Endothelial cell (in vitro differentiated cells): ENCODE data around the gene KRT31. TPM values are rescaled to one million over a fixed set of nuclear protein-coding genes. Genes with fewer than 3 reads are reported as not detected.
"Not testable (repeated sequence)": the region's sequence is repeated elsewhere in the genome, so short reads cannot be mapped to it uniquely, and the experiment has no call there.

ENCODE experiments used
- DNase-seq: peaks from one replicate; pipeline ENCODE4 v3.0.0; 2021; ENCODE audit warnings: low spot score
- H3K27ac Mint-ChIP-seq: one replicate; pipeline ENCODE4 v1.8.0; 2021; ENCODE audit warnings: mixed read lengths, inconsistent platforms; ENCODE audit not compliant: unreplicated experiment
- H3K27me3 Mint-ChIP-seq: one replicate; pipeline ENCODE4 v1.8.0; 2021; ENCODE audit warnings: mild to moderate bottlenecking, moderate library complexity, mixed read lengths, inconsistent platforms; ENCODE audit not compliant: unreplicated experiment
- H3K36me3 Mint-ChIP-seq: one replicate; pipeline ENCODE4 v1.8.0; 2021; ENCODE audit warnings: mild to moderate bottlenecking, low read depth, mixed read lengths, inconsistent platforms; ENCODE audit not compliant: unreplicated experiment
- H3K4me1 Mint-ChIP-seq: one replicate; pipeline ENCODE4 v1.8.0; 2021; ENCODE audit warnings: mild to moderate bottlenecking, mixed read lengths, inconsistent platforms; ENCODE audit not compliant: unreplicated experiment
- H3K4me3 Mint-ChIP-seq: one replicate; pipeline ENCODE4 v1.8.0; 2021; ENCODE audit warnings: mild to moderate bottlenecking, mixed read lengths, inconsistent platforms; ENCODE audit not compliant: unreplicated experiment
- H3K9me3 Mint-ChIP-seq: one replicate; pipeline ENCODE4 v1.8.0; 2021; ENCODE audit warnings: mixed read lengths, inconsistent platforms; ENCODE audit not compliant: unreplicated experiment
- total RNA-seq: library from RNA; stranded (reverse); fragmentation: NEBNext Ultra II Directional; extraction: Animal tissue kit (Norgen Biotek cat#: 25700); gene quantifications from one replicate; pipeline ENCODE4 v1.2.1, GENCODE V29; 2021; ENCODE audit not compliant: unreplicated experiment
- TF ChIP-seq, protein P1 (sequence below): fragments of 200-600 bp; sonication (generic); IDR thresholded peaks from one replicate; pipeline ENCODE4 v1.5.0; 2021; ENCODE audit warnings: antibody characterized with exemption; ENCODE audit not compliant: unreplicated experiment

KRT31 gene
- total RNA-seq, 1 donor from 2014 or later = not detected

DNA sequence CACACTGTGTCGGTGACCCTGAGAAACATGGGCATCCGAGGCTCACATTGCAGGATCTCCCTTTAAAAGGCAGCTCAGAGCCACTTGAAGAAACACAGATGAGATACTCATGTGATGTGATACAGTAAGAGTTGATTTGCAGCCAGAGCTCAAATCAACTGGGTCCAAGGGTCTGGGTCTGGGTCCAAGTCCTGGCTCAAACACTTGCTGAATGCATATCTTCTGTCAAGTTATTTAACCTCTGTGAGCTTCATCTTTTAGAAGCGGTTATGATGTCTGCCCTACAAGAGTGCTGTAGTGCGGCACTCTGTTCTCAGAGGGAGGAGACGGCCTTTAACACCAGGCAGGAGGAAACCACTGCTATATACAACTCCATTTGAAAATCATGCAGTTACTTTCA, 37.0 kb upstream of the KRT31 start:
- Mint-ChIP-seq H3K9me3 (no peaks in the 10 kb centered on the region), H3K4me1 (no peaks in the 10 kb centered on the region), H3K36me3 (no peaks in the 10 kb centered on the region), H3K27ac (no peak overlapping the region), H3K27me3 (no peaks in the 10 kb centered on the region), H3K4me3 (no peak overlapping the region)
- no peak for DNase-seq
- TF ChIP-seq, protein P1, sequence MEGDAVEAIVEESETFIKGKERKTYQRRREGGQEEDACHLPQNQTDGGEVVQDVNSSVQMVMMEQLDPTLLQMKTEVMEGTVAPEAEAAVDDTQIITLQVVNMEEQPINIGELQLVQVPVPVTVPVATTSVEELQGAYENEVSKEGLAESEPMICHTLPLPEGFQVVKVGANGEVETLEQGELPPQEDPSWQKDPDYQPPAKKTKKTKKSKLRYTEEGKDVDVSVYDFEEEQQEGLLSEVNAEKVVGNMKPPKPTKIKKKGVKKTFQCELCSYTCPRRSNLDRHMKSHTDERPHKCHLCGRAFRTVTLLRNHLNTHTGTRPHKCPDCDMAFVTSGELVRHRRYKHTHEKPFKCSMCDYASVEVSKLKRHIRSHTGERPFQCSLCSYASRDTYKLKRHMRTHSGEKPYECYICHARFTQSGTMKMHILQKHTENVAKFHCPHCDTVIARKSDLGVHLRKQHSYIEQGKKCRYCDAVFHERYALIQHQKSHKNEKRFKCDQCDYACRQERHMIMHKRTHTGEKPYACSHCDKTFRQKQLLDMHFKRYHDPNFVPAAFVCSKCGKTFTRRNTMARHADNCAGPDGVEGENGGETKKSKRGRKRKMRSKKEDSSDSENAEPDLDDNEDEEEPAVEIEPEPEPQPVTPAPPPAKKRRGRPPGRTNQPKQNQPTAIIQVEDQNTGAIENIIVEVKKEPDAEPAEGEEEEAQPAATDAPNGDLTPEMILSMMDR = no peak

DNA sequence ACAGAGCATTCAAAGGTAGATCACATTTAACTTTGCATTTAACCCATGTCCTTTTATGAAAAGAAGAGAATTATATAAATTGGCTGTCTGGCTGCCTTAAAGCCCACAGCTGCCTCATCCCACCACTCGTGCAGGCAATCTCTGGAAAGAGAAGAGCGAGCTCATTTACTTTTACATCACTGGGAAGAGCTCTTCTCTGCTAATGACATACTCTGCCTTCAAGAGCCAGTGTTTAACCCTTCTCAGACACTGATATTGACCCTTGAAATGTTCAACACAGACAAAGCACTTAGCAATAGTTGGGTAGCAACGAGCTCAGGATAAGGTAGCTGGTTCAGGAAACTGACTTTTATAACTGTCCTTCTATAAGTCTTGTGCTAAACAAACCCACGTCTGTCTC, 36.6 kb upstream of the KRT31 start:
- Mint-ChIP-seq H3K4me1 (no peaks in the 10 kb centered on the region), H3K36me3 (no peaks in the 10 kb centered on the region), H3K27ac (no peak overlapping the region), H3K9me3 (no peaks in the 10 kb centered on the region), H3K27me3 (no peaks in the 10 kb centered on the region), H3K4me3 (no peak overlapping the region)
- DNase-seq = no peak
- TF ChIP-seq, protein P1 = no peak

DNA sequence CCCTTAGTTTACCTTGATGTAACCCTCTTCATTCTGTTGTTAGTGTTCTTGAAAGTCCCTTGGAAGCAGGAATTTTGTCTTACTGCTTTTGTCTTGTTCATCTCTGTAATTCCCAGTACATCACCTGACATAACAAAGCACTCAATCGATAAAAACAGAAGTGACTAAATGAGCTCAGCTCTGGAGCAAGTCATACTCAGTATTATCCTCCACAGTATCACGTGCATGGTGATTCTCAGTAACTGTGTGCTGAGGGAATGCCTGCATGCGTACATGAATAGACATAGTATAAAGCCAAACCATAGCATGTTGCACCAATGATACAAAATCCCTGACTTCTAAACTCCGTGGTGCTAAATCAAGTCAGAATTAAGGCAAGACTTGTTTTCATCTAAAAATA, 36.2 kb upstream of the KRT31 start:
- Mint-ChIP-seq H3K27ac (no peak overlapping the region), H3K36me3 (no peaks in the 10 kb centered on the region), H3K4me3 (no peak overlapping the region), H3K9me3 (no peaks in the 10 kb centered on the region), H3K27me3 (no peaks in the 10 kb centered on the region), H3K4me1 (no peaks in the 10 kb centered on the region)
- DNase-seq = no peak
- TF ChIP-seq, protein P1 = no peak

DNA sequence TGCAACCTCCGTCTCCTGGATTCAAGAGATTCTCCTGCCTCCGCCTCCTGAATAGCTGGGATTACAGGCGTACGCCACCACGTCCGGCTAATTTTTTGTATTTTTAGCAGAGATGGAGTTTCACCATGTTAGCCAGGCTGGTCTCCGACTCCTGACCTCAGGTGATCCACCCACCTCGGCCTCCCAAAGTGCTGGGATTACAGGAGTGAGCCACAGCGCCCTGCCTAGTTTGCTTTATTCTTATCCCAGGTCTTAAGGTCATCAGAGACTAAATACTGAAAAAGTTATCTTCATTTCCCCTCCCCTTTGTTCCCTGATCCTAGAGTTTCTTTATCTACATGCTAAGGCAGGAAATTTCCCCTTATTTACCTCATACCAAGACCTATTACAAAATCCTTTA, 33.0 kb upstream of the KRT31 start:
- H3K27ac Mint-ChIP-seq = not testable (repeated sequence)

DNA sequence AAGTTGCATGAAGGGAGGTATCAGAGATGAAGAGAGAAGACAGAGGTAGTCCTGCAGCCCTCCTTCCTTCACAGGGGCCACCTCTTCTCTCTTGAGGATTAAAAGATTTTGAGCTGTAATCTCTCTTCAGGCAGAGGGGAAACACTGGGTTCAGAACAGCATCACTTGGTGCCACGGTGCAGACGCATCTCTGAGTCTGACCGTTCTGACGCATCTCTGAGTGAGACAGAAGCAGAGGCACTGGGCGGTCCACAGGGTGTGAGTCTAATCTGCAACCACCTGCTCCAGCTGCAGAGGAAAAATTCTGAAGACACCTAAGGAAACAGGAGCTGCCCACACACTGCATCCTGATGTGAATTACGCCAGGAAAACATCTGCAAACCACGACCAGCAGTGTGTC, 32.3 kb upstream of the KRT31 start:
- Mint-ChIP-seq H3K27ac (no peak overlapping the region), H3K27me3 (no peaks in the 10 kb centered on the region), H3K4me1 (no peaks in the 10 kb centered on the region), H3K4me3 (no peak overlapping the region), H3K36me3 (no peaks in the 10 kb centered on the region), H3K9me3 (no peaks in the 10 kb centered on the region)
- TF ChIP-seq, protein P1 = no peak
- no peak for DNase-seq

More for the DNA sequence above, 33.0 kb upstream of the KRT31 start:
- DNase-seq, H3K4me3 Mint-ChIP-seq, H3K4me1 Mint-ChIP-seq, H3K36me3 Mint-ChIP-seq, H3K27me3 Mint-ChIP-seq, H3K9me3 Mint-ChIP-seq: not testable (repeated sequence)
